ENCODE measurements around the gene ERRFI1.
"Not testable (repeated sequence)": the region's sequence is repeated elsewhere in the genome, so short reads cannot be mapped to it uniquely, and the experiment has no call there.

Gene ERRFI1, protein sequence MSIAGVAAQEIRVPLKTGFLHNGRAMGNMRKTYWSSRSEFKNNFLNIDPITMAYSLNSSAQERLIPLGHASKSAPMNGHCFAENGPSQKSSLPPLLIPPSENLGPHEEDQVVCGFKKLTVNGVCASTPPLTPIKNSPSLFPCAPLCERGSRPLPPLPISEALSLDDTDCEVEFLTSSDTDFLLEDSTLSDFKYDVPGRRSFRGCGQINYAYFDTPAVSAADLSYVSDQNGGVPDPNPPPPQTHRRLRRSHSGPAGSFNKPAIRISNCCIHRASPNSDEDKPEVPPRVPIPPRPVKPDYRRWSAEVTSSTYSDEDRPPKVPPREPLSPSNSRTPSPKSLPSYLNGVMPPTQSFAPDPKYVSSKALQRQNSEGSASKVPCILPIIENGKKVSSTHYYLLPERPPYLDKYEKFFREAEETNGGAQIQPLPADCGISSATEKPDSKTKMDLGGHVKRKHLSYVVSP

DNA sequence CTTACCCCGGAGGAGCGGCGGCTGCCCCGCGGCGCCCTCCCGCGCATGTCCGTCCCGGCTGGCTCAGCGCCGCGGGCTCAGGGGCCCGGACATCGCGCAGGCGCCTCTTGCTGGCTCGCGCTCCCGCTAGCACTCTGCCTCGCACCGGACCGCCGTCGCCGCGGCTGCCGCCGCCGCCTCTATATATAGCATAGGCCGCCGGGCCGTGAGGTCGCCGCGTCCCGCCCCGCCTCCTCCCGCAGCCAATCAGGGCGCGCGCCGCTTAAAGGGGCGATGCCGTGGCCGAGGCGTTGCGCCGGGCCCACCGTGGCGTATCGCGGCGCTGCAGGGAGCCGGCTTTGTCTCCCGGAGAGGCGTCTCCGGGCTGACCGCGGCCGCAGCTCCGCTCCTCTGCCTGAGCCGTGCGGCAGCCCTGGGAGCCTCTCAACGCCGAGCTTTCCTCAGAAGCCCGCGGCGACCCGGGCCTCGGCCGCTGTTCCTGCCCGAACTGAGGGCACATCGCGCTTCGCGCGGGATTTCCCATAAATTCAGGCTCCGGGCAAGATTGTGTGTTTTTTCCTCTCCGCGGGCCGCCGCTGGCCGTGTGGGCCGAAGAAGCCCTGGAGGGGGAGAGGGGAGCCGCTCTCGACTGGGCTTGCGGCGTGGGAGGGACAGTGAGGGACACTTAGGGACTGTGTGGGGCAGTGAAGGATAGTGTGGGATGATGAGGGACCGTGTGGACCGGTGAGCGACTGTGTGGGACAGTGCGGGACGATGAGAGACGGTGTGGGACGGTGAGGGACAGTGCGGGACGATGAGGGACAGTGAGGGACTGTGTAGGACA lies at the start of gene ERRFI1:
ERRFI1 (minus strand) TSS at position 157 of the 823 bp plus-strand sequence. CDS start 10,690 bp downstream, outside the sequence.
- peak within 1 kb of the TSS; percentile 96 for H3K4me3 ChIP-seq (ENCODE audit: control insufficient read depth, low read depth, low read length)
- TF ChIP-seq, protein P1, sequence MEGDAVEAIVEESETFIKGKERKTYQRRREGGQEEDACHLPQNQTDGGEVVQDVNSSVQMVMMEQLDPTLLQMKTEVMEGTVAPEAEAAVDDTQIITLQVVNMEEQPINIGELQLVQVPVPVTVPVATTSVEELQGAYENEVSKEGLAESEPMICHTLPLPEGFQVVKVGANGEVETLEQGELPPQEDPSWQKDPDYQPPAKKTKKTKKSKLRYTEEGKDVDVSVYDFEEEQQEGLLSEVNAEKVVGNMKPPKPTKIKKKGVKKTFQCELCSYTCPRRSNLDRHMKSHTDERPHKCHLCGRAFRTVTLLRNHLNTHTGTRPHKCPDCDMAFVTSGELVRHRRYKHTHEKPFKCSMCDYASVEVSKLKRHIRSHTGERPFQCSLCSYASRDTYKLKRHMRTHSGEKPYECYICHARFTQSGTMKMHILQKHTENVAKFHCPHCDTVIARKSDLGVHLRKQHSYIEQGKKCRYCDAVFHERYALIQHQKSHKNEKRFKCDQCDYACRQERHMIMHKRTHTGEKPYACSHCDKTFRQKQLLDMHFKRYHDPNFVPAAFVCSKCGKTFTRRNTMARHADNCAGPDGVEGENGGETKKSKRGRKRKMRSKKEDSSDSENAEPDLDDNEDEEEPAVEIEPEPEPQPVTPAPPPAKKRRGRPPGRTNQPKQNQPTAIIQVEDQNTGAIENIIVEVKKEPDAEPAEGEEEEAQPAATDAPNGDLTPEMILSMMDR (conservative IDR thresholded peaks at IDR 0.05; ENCODE audit: control insufficient read depth, insufficient read depth, low read depth, low read length), result no peak
- DNase-seq (ENCODE audit: low read depth), result peak; percentile 89

DNA sequence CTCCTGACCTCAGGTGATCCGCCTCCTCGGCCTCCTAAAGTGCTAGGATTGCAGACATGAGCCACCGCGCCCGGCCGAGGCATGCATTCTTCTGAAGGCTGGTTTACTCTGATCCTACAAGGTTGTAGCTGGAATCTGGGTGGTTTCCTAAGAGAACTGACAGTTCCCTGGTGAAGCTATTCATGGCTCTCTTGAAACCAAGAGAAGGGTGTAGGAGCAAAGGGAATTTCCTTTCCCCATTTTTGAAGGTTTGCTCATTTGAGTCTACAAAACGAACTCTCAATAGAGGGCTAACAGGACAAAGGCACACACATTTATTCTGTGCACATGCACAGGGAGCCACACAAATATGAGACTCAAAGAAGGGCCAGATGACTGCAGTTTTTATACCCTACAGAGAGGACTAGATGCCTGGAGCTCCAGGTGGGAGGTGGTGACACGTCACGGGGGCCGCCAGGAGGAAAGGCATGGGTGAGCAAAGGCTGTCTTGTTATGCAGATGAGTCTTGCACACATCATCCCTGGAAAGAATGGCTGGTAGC lies 49.5 kb upstream of the ERRFI1 start:
- no peak overlapping the region for H3K4me3 ChIP-seq (ENCODE audit: control insufficient read depth, low read depth, low read length)

DNA sequence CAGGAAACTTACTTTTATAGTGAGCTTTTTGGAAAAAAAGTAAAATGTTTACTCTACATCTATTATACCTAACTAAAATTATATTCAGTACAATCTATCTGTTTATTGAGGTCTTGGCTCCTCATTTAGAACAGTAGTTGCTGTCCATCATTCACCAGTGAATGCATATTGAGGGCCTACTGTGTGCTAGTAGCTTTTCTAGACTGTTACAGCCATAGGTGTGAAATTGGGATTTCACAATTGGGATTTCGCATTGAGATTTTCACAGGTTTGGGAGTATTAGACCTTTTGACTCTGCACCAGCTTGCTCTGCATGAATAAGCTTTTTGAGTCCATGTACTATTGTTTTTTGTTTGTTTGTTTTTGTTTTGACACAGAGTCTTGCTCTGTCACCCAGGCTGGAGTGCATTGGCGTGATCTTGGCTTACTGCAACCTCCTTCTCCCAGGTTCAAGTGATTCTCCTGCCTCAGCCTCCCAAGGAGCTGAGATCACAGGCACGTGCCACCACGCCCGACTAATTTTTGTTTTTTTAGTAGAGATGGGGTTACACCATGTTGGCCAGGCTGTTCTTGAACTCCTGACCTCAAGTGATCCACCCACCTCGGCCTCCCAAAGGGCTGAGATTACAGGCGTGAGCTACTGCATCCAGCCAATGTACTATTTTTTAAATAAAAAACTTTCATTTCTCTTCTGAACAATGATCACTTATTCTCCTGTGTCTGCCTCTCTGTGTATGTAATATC lies 47.2 kb upstream of the ERRFI1 start:
- DNase-seq (ENCODE audit: low read depth), result no peak
- TF ChIP-seq, protein P1 (conservative IDR thresholded peaks at IDR 0.05; ENCODE audit: control insufficient read depth, insufficient read depth, low read depth, low read length), result no peak
- no peak overlapping the region for H3K4me3 ChIP-seq (ENCODE audit: control insufficient read depth, low read depth, low read length)

More for the DNA sequence above, 49.5 kb upstream of the ERRFI1 start:
- no peak for DNase-seq (ENCODE audit: low read depth)
- TF ChIP-seq, protein P1 (conservative IDR thresholded peaks at IDR 0.05; ENCODE audit: control insufficient read depth, insufficient read depth, low read depth, low read length), result no peak

DNA sequence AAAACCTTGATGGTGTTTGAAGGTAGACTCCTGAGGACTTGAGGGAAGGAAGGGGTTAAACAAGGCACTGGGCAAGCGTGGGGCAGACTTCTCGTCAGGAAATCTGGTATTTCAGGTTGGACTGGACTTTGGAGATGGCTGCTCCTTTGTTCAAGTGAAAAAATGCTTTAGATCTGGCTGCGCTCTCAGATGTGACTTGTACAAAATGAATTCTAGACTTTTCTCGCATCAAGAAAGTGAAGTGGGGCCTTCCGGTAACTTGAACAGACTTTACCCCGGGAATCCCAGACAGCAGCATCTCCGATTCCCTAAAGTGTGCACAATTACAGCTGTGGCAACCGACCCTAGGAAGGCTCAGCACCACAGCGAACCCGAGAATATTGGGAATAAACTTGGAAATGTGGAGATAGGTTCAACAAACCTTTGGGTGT lies 44.3 kb upstream of the ERRFI1 start:
- H3K4me3 ChIP-seq (ENCODE audit: control insufficient read depth, low read depth, low read length), result no peak overlapping the region
- no peak for DNase-seq (ENCODE audit: low read depth)

DNA sequence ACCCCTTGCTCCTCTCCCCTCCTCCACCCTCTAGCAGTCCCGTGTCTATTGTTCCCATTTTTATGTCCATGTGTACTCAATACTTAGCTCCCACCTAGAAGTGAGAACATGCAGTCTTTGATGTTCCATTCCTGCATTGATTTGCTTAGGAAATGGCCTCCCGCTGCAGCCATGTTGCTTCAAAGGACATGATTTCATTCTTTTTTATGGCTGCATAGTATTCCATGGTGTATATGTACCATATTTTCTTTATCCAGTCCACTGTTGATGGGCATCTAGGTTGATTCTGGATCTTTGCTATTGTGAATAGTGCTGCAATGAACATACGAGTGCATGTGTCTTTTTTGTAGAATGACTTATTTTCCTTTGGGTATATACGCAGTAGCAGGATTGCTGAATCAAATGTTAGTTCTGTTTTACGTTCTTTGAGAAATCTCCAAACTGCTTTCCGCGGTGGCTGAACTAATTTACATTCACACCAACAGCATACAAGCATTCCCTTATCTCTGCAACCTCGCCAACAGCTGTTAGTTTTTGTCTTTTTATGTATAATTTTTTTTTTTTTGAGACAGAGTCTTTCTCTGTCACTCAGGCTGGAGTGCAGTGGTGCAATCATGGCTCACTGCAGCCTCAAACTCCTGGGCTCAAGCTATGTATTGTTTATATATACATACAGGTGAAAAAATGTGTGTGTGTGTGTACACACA lies 43.7 kb upstream of the ERRFI1 start:
- DNase-seq (ENCODE audit: low read depth); H3K4me3 ChIP-seq (ENCODE audit: control insufficient read depth, low read depth, low read length): not testable (repeated sequence)

More for the DNA sequence above, 44.3 kb upstream of the ERRFI1 start:
- TF ChIP-seq, protein P1 (conservative IDR thresholded peaks at IDR 0.05; ENCODE audit: control insufficient read depth, insufficient read depth, low read depth, low read length), result no peak

DNA sequence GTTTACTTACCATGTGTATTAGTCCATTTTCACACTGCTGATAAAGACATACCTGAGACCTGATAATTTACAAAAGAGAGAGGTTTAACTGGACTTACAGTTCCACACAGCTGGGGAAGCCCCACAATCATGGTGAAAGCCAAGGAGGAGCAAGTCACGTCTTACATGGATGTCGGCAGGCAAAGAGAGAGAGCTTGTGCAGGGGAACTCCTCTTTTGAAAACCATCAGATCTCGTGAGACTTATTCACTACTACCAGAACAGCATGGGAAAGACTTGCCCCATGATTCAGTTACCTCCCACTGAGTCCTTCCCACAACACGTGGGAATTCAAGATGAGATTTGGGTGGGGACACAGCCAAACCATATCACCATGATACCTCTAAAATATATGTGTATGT lies 39.3 kb upstream of the ERRFI1 start:
- TF ChIP-seq, protein P1 (conservative IDR thresholded peaks at IDR 0.05; ENCODE audit: control insufficient read depth, insufficient read depth, low read depth, low read length), result no peak
- no peak overlapping the region for H3K4me3 ChIP-seq (ENCODE audit: control insufficient read depth, low read depth, low read length)
- DNase-seq (ENCODE audit: low read depth), result no peak
